Vagina (tissue), 2 donors: Measurements from ENCODE around the gene ZBTB16. TPM values are rescaled to one million over a fixed set of nuclear protein-coding genes. Genes with fewer than 3 reads are reported as not detected.

Source experiments
- DNase-seq, 2 donors: peaks; one replicate each; pipeline ENCODE4 v3.0.0-alpha.2; 2017; ENCODE audit errors: extremely low spot score in 2 of 2
- H3K27ac ChIP-seq: fragments of 200-600 bp; sonication (generic); one replicate; pipeline ENCODE4 v1.5.1; 2019
- H3K27me3 ChIP-seq: fragments of 200-600 bp; sonication (generic); one replicate; pipeline ENCODE4 v1.5.1; 2019
- H3K36me3 ChIP-seq, 2 donors: fragments of 200-600 bp; sonication (generic); one replicate each; pipeline ENCODE4 v1.5.1; 2017 to 2019
- H3K4me1 ChIP-seq: fragments of 200-600 bp; sonication (generic); one replicate; pipeline ENCODE4 v1.5.1; 2019
- H3K4me3 ChIP-seq, 2 donors: fragments of 200-600 bp; sonication (generic); 1 replicate in 1 of 2; 2 replicates in 1 of 2; pipeline ENCODE4 v1.5.1; 2016 to 2019
- H3K9me3 ChIP-seq: fragments of 200-600 bp; sonication (generic); one replicate; pipeline ENCODE4 v1.5.1; 2019
- CTCF ChIP-seq, 3 experiments: fragments of 450-650 bp in 2 of 3; fragments of 200-600 bp in 1 of 3; sonication (generic) in 1 of 3; IDR thresholded peaks; one replicate each; pipeline ENCODE4 v1.5.1; 2017 to 2019; ENCODE audit warnings: antibody characterized with exemption in 3 of 3, mild to moderate bottlenecking in 2 of 3, moderate library complexity in 2 of 3
- POLR2A ChIP-seq, 2 donors: fragments of 450-650 bp; IDR thresholded peaks; one replicate each; pipeline ENCODE4 v1.6.1; 2017; ENCODE audit warnings: antibody characterized with exemption in 2 of 2, mild to moderate bottlenecking in 2 of 2, moderate library complexity in 2 of 2
- POLR2AphosphoS5 ChIP-seq, 2 donors: sonication (generic); formaldehyde crosslinking; IDR thresholded peaks; one replicate each; pipeline ENCODE4 v1.9.0; 2017; ENCODE audit warnings: antibody characterized with exemption in 2 of 2, mild to moderate bottlenecking in 2 of 2, low read depth in 1 of 2; ENCODE audit not compliant: insufficient read depth in 1 of 2
- intact Hi-C: fragments of 100-400 bp; cut with DNase I; formaldehyde crosslinking; loops from one replicate; pipeline ENCODE4 v1.15.1; 2023
- total RNA-seq: library from RNA; depleted of rRNA; stranded (reverse); fragments of >200 nt; gene quantifications from one replicate; pipeline ENCODE4 v1.2.3, GENCODE V29; 2016

The ZBTB16 gene
- total RNA-seq, 1 donor from 2014 or later: 243 TPM

- Histone ChIP-seq H3K4me3 (peak overlapping the region; percentile 35 to 43), H3K36me3 (no peaks in the 10 kb centered on the region), H3K27me3 (no peaks in the 10 kb centered on the region), H3K27ac (peak overlapping the region; percentile 91), H3K4me1 (peaks cover 27% of the 10 kb centered on the region), H3K9me3 (no peaks in the 10 kb centered on the region)
- TF ChIP-seq CTCF (IDR thresholded peaks at IDR 0.05): no peak
- no peak for TF ChIP-seq POLR2A (IDR thresholded peaks at IDR 0.05)
- DNase-seq: no peak
- intact Hi-C loops: no loop called here
Observed at GRCh38 chr11:114296605-114297372, 237.3 kb downstream of the ZBTB16 start.

GRCh38 chr11:114297806-114298709 is 238.5 kb downstream of the ZBTB16 start:
- no peak for DNase-seq
- Histone ChIP-seq H3K36me3 (no peaks in the 10 kb centered on the region), H3K27me3 (no peaks in the 10 kb centered on the region), H3K9me3 (no peaks in the 10 kb centered on the region), H3K4me1 (peaks cover 22% of the 10 kb centered on the region), H3K4me3 (peak overlapping the region; percentile 35 to 43), H3K27ac (peak overlapping the region; percentile 91)
- intact Hi-C loops: no loop called here
- no peak for TF ChIP-seq CTCF (IDR thresholded peaks at IDR 0.05)
- no peak for TF ChIP-seq POLR2A (IDR thresholded peaks at IDR 0.05)
- no peak for TF ChIP-seq POLR2AphosphoS5 (IDR thresholded peaks at IDR 0.05; ENCODE audit: insufficient read depth in 1 of 2, low read depth in 1 of 2)

GRCh38 chr11:114298710-114299109 is 239.2 kb downstream of the ZBTB16 start:
- H3K4me3 ChIP-seq: peak overlapping the region; percentile 35 to 43
- no peaks in the 10 kb centered on the region for H3K36me3 ChIP-seq
- DNase-seq: no peak
- H3K27ac ChIP-seq: peak overlapping the region; percentile 91
- H3K9me3 ChIP-seq: no peaks in the 10 kb centered on the region
- peaks cover 22% of the 10 kb centered on the region for H3K4me1 ChIP-seq
- intact Hi-C loops: no loop called here
- TF ChIP-seq CTCF (IDR thresholded peaks at IDR 0.05) (no peak), POLR2AphosphoS5 (IDR thresholded peaks at IDR 0.05; ENCODE audit: insufficient read depth in 1 of 2, low read depth in 1 of 2) (no peak), POLR2A (IDR thresholded peaks at IDR 0.05) (no peak)
- H3K27me3 ChIP-seq: no peaks in the 10 kb centered on the region

Other genes with a start within 250 kb of the ZBTB16 start
- gene USP28, start 184.1 kb upstream of the ZBTB16 start, total RNA-seq: 12.3 TPM
- not detected for gene HTR3B, start 154.9 kb upstream of the ZBTB16 start, total RNA-seq
- not detected for gene HTR3A, start 84.6 kb upstream of the ZBTB16 start, total RNA-seq
- 898 TPM for gene NNMT, start 236.7 kb downstream of the ZBTB16 start, total RNA-seq